SK-N-SH (cell line): ENCODE measurements around the gene HSD3B7. TPM values are rescaled to one million over a fixed set of nuclear protein-coding genes. Genes with fewer than 3 reads are reported as not detected.

ENCODE experiments used
- CTCF ChIA-PET: fragments of 300-600, 350-600 bp; formaldehyde crosslinking; extraction: SDS; loops from one replicate; lab custom pipeline; 2021; lab: Yijun Ruan, JAX
- POLR2A ChIA-PET: fragments of 350-600 bp; sonication (Branson Sonifier 250); formaldehyde crosslinking; extraction: SDS; loops from one replicate; lab custom pipeline; 2020; ENCODE audit warnings: antibody characterized with exemption, inconsistent platforms; lab: Yijun Ruan, JAX
- DNase-seq: peaks from one replicate; pipeline ENCODE4 v3.0.0; 2012
- H2AFZ ChIP-seq: fragments of 200-600 bp; sonication (generic); 2 replicates; pipeline ENCODE4 v1.8.1; 2016; ENCODE audit warnings: antibody characterized with exemption, mild to moderate bottlenecking, low read depth
- H3F3A ChIP-seq: fragments of 200-600 bp; sonication (generic); replicated peaks from 2 replicates; pipeline ENCODE3; 2016; ENCODE audit warnings: antibody characterized with exemption, mild to moderate bottlenecking; ENCODE audit not compliant: insufficient read depth
- H3K27ac ChIP-seq, 2 experiments: fragments of 200-500 bp in 1 of 2; fragments of 200-600 bp in 1 of 2; sonication (Bioruptor generic) in 1 of 2; sonication (generic), shearing (Covaris generic) in 1 of 2; 2 replicates each; pipeline versions ENCODE4 v1.5.1 to v1.6.1; 2014 to 2016; ENCODE audit warnings: low read depth in 2 of 2, inconsistent platforms in 1 of 2, low read length in 1 of 2, mild to moderate bottlenecking in 1 of 2, mixed read lengths in 1 of 2
- H3K27me3 ChIP-seq: fragments of 200-600 bp; sonication (generic), shearing (Covaris generic); 2 replicates; pipeline ENCODE4 v1.6.1; 2016; ENCODE audit warnings: mixed run types; ENCODE audit not compliant: insufficient read depth
- H3K36me3 ChIP-seq, 2 experiments: fragments of 200-500 bp in 1 of 2; fragments of 200-600 bp in 1 of 2; sonication (Bioruptor generic) in 1 of 2; sonication (generic) in 1 of 2; replicated peaks in 1 of 2; 2 replicates each; pipeline versions ENCODE3 to v1.5.1; 2014 to 2016; ENCODE audit warnings: low read length in 1 of 2, mild to moderate bottlenecking in 1 of 2; ENCODE audit not compliant: insufficient read depth in 2 of 2, control insufficient read depth in 1 of 2
- H3K4me1 ChIP-seq, 2 experiments: fragments of 200-500 bp in 1 of 2; fragments of 200-600 bp in 1 of 2; sonication (Bioruptor generic) in 1 of 2; sonication (generic), shearing (Covaris generic) in 1 of 2; 2 replicates each; pipeline versions ENCODE4 v1.5.1 to v1.6.1; 2014 to 2016; ENCODE audit warnings: low read depth in 1 of 2, low read length in 1 of 2, mixed run types in 1 of 2; ENCODE audit not compliant: insufficient read depth in 2 of 2, control insufficient read depth in 1 of 2
- H3K4me2 ChIP-seq: fragments of 200-600 bp; sonication (generic), shearing (Covaris generic); 2 replicates; pipeline ENCODE4 v1.6.1; 2017; ENCODE audit warnings: mixed run types
- H3K4me3 ChIP-seq, 2 experiments: fragments of 200-500 bp in 1 of 2; fragments of 200-600 bp in 1 of 2; sonication (Bioruptor generic) in 1 of 2; sonication (generic), shearing (Covaris generic) in 1 of 2; 2 replicates each; pipeline versions ENCODE4 v1.5.1 to v1.8.1; 2014 to 2016; ENCODE audit warnings: low read depth in 2 of 2, inconsistent platforms in 1 of 2, low read length in 1 of 2, mild to moderate bottlenecking in 1 of 2, mixed read lengths in 1 of 2, moderate library complexity in 1 of 2
- H3K79me2 ChIP-seq: fragments of 200-600 bp; sonication (generic); 2 replicates; pipeline ENCODE4 v1.8.1; 2017; ENCODE audit warnings: mild to moderate bottlenecking; ENCODE audit not compliant: insufficient read depth
- H3K9ac ChIP-seq: fragments of 200-600 bp; sonication (generic); 2 replicates; pipeline ENCODE4 v1.6.1; 2017; ENCODE audit warnings: mixed run types
- H3K9me2 ChIP-seq: fragments of 200-600 bp; sonication (generic); 2 replicates; pipeline ENCODE4 v1.6.1; 2017; ENCODE audit warnings: mixed run types
- H3K9me3 ChIP-seq: fragments of 200-600 bp; sonication (generic); 2 replicates; pipeline ENCODE4 v1.6.1; 2017; ENCODE audit warnings: mixed run types, mild to moderate bottlenecking, moderate library complexity
- H4K20me1 ChIP-seq: fragments of 200-600 bp; sonication (generic); 2 replicates; pipeline ENCODE4 v1.6.1; 2017; ENCODE audit warnings: mild to moderate bottlenecking, mixed run types; ENCODE audit not compliant: insufficient read depth
- ELF1 ChIP-seq: IDR thresholded peaks from 2 replicates; pipeline ENCODE4 v1.4.0; 2012
- FOXM1 ChIP-seq: IDR thresholded peaks from 2 replicates; pipeline ENCODE4 v1.4.0; 2012; ENCODE audit warnings: low read depth, mild to moderate bottlenecking
- GABPA ChIP-seq: IDR thresholded peaks from 2 replicates; pipeline ENCODE4 v1.4.0; 2012; ENCODE audit warnings: low read depth, mild to moderate bottlenecking
- IRF3 ChIP-seq: fragments of 150-350 bp; IDR thresholded peaks from 2 replicates; pipeline ENCODE4 v1.6.1; 2016; ENCODE audit warnings: mild to moderate bottlenecking, low read depth, low read length
- JUND ChIP-seq: IDR thresholded peaks from 2 replicates; pipeline ENCODE4 v1.4.0; 2012
- MAX ChIP-seq: IDR thresholded peaks from 2 replicates; pipeline ENCODE4 v1.4.0; 2012; ENCODE audit warnings: low read depth
- RAD21 ChIP-seq: IDR thresholded peaks from 2 replicates; pipeline ENCODE4 v1.6.1; 2012; ENCODE audit warnings: mild to moderate bottlenecking, low read length
- RCOR1 ChIP-seq: fragments of 150-350 bp; IDR thresholded peaks from 2 replicates; pipeline ENCODE4 v1.6.1; 2017; ENCODE audit warnings: antibody characterized with exemption, low read length
- REST ChIP-seq: IDR thresholded peaks from 2 replicates; pipeline ENCODE4 v1.6.1; 2012; ENCODE audit warnings: mild to moderate bottlenecking, low read depth, low read length, moderate library complexity
- RFX5 ChIP-seq: IDR thresholded peaks from 2 replicates; pipeline ENCODE4 v1.6.1; 2012; ENCODE audit warnings: mild to moderate bottlenecking, improper control_type of control experiment, low read length
- RXRA ChIP-seq: IDR thresholded peaks from 2 replicates; pipeline ENCODE4 v1.4.0; 2012; ENCODE audit warnings: low read depth, mild to moderate bottlenecking, borderline replicate concordance
- SIN3A ChIP-seq: IDR thresholded peaks from 2 replicates; pipeline ENCODE4 v1.6.1; 2012; ENCODE audit warnings: low read depth, mild to moderate bottlenecking, low read length, moderate library complexity, borderline replicate concordance
- SMC3 ChIP-seq: IDR thresholded peaks from 2 replicates; pipeline ENCODE4 v1.6.1; 2012; ENCODE audit warnings: low read depth, low read length, improper control_type of control experiment
- TAF1 ChIP-seq: IDR thresholded peaks from 2 replicates; pipeline ENCODE4 v1.6.1; 2012; ENCODE audit warnings: low read depth, mild to moderate bottlenecking, low read length, moderate library complexity, borderline replicate concordance
- TCF12 ChIP-seq: IDR thresholded peaks from 2 replicates; pipeline ENCODE4 v1.4.0; 2012
- TEAD4 ChIP-seq: IDR thresholded peaks from 2 replicates; pipeline ENCODE4 v1.4.0; 2012; ENCODE audit warnings: mild to moderate bottlenecking, borderline replicate concordance; ENCODE audit not compliant: insufficient read depth
- YY1 ChIP-seq: IDR thresholded peaks from 2 replicates; pipeline ENCODE4 v1.4.0; 2012; ENCODE audit warnings: low read depth, mild to moderate bottlenecking
- WGBS: methylation state at CpG from one replicate; pipeline ENCODE4 v1.1.6; 2017; ENCODE audit warnings: low lambda C conversion rate; 5-methylcytosine and 5-hydroxymethylcytosine counted together
- polyA plus RNA-seq, 3 experiments: library from polyadenylated mRNA; depleted of rRNA; stranded (reverse); fragments of >200 nt; gene quantifications; 2 replicates each; pipeline ENCODE4 v1.2.3, GENCODE V29; 2012
- TF ChIP-seq, protein P1 (sequence below): fragments of 150-350 bp; IDR thresholded peaks from 2 replicates; pipeline ENCODE4 v1.6.1; 2017; ENCODE audit warnings: antibody characterized with exemption, low read length, low read depth, borderline replicate concordance
- TF ChIP-seq, protein P2 (sequence below): fragments of 200-600 bp; sonication (generic); IDR thresholded peaks from 2 replicates; pipeline ENCODE4 v1.6.1; 2017; ENCODE audit warnings: antibody characterized with exemption, mild to moderate bottlenecking, moderate library complexity
- TF ChIP-seq, protein P3 (sequence below): IDR thresholded peaks from 2 replicates; pipeline ENCODE4 v1.4.0; 2012; ENCODE audit warnings: low read depth, borderline replicate concordance
- TF ChIP-seq, protein P4 (sequence below): IDR thresholded peaks from 2 replicates; pipeline ENCODE4; 2012

Gene HSD3B7
- polyA plus RNA-seq (2012; rRNA removed), result 12.2 and 12.9 TPM in 2 replicates
- polyA plus RNA-seq (2012; cell fraction: cytosol; rRNA removed), result 5.6 and 9.0 TPM in 2 replicates
- polyA plus RNA-seq (2012; cell fraction: nucleus; rRNA removed), result 19.5 and 19.7 TPM in 2 replicates

DNA sequence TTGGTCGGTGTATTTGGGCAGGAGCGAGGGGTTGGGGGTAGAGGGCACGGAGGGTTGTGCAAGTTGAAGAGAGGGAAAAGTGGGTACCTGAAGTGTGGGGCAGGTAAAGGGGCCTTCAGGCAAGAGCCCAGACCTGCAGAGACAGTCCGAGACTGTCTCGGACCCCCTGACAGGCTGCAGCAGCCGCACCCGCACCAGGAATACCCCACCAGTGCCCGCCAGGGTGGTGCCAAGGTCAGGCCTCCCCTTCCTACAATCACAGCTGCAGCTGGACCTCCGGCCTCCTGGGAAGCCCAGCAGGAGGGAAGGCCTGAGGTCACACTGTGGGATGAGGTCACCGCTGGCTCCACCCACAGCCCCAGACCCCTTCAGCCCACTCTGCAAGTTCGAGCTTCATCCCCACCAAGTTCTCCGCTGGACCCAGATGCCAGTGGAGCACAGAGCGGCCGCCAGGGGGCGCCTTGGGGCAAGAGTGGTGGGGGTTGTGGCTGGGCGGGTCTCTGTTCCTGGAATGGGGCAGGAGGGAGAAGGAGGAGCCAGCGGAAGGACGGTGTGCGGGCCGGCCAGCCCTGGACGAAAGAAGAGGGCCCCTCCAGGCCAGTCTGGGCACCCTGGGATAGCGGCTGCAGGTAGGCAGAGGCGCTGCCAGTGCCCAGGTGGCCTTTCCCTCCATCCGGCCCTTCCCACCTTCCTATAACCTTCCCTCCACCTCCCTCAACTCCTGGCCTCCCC, at the start of gene HSD3B7:
Gene HSD3B7 (plus strand): TSS at position 539 of the 732 bp plus-strand sequence. CDS start 452 bp downstream, outside the sequence.
- H3K27me3 ChIP-seq, result no peaks in the 10 kb centered on the region
- H3K4me1 ChIP-seq, result peaks cover 5 to 8% of the 10 kb centered on the region in 2 experiments; a peak in 2 of 4 replicates
- no peak within 1 kb of the TSS for H2AFZ ChIP-seq
- whole genome bisulfite sequencing, result 49% methylated on average over 18 of the region's 24 CpGs
- peaks cover 0 to 20% of the 10 kb centered on the region in 2 experiments for H3K36me3 ChIP-seq
- H3K9ac ChIP-seq, result peak within 1 kb of the TSS; percentile 27; the same call in 1 of the 2 replicates
- H3F3A ChIP-seq, result peaks cover 5% of the 10 kb centered on the region
- H3K4me2 ChIP-seq, result peak within 1 kb of the TSS; percentile 80
- H4K20me1 ChIP-seq, result no peaks in the 10 kb centered on the region
- H3K9me2 ChIP-seq, result no peaks in the 10 kb centered on the region
- H3K9me3 ChIP-seq, result no peaks in the 10 kb centered on the region
- CTCF ChIA-PET, result interaction anchor here (0.5 to 5.3 kb wide), 59 partner anchors 9 to 885 kb away, joined by 3 to 38 read pairs (median 4); partner anchors contain the start of genes FUS, STX4, ZNF646 and ZNF668
- H3K4me3 ChIP-seq, result peak within 1 kb of the TSS; percentile 31 to 52; a peak in 3 of 4 replicates
- POLR2A ChIA-PET, result interaction anchor here (0.6 to 1.5 kb wide), 4 partner anchors 14 to 195 kb away, joined by 3 to 7 read pairs (median 4); partner anchors contain the start of genes FUS, ZNF646 and ZNF668
- DNase-seq, result peak; percentile 98
- peak within 1 kb of the TSS; percentile 19 to 58; a peak in 1 of 4 replicates for H3K27ac ChIP-seq
- no peaks in the 10 kb centered on the region for H3K79me2 ChIP-seq
- TF ChIP-seq, protein P1, sequence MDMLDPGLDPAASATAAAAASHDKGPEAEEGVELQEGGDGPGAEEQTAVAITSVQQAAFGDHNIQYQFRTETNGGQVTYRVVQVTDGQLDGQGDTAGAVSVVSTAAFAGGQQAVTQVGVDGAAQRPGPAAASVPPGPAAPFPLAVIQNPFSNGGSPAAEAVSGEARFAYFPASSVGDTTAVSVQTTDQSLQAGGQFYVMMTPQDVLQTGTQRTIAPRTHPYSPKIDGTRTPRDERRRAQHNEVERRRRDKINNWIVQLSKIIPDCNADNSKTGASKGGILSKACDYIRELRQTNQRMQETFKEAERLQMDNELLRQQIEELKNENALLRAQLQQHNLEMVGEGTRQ, result no peak
- TF ChIP-seq SMC3, result peak; percentile 95
- TF ChIP-seq FOXM1, result no peak
- TF ChIP-seq, protein P2, sequence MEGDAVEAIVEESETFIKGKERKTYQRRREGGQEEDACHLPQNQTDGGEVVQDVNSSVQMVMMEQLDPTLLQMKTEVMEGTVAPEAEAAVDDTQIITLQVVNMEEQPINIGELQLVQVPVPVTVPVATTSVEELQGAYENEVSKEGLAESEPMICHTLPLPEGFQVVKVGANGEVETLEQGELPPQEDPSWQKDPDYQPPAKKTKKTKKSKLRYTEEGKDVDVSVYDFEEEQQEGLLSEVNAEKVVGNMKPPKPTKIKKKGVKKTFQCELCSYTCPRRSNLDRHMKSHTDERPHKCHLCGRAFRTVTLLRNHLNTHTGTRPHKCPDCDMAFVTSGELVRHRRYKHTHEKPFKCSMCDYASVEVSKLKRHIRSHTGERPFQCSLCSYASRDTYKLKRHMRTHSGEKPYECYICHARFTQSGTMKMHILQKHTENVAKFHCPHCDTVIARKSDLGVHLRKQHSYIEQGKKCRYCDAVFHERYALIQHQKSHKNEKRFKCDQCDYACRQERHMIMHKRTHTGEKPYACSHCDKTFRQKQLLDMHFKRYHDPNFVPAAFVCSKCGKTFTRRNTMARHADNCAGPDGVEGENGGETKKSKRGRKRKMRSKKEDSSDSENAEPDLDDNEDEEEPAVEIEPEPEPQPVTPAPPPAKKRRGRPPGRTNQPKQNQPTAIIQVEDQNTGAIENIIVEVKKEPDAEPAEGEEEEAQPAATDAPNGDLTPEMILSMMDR, result peak; percentile 86
- TF ChIP-seq TEAD4, result no peak
- TF ChIP-seq TCF12, result no peak
- peak; percentile 81 for TF ChIP-seq RAD21
- no peak for TF ChIP-seq RCOR1
- TF ChIP-seq, protein P3, sequence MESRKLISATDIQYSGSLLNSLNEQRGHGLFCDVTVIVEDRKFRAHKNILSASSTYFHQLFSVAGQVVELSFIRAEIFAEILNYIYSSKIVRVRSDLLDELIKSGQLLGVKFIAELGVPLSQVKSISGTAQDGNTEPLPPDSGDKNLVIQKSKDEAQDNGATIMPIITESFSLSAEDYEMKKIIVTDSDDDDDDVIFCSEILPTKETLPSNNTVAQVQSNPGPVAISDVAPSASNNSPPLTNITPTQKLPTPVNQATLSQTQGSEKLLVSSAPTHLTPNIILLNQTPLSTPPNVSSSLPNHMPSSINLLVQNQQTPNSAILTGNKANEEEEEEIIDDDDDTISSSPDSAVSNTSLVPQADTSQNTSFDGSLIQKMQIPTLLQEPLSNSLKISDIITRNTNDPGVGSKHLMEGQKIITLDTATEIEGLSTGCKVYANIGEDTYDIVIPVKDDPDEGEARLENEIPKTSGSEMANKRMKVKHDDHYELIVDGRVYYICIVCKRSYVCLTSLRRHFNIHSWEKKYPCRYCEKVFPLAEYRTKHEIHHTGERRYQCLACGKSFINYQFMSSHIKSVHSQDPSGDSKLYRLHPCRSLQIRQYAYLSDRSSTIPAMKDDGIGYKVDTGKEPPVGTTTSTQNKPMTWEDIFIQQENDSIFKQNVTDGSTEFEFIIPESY, result no peak
- TF ChIP-seq IRF3, result no peak
- peak; percentile 91; the same call in 1 of the 2 replicates for TF ChIP-seq SIN3A
- TF ChIP-seq JUND, result no peak; the same call in 1 of the 2 replicates
- no peak for TF ChIP-seq MAX
- no peak for TF ChIP-seq YY1
- no peak for TF ChIP-seq GABPA
- no peak for TF ChIP-seq TAF1
- no peak for TF ChIP-seq RXRA
- TF ChIP-seq, protein P4, sequence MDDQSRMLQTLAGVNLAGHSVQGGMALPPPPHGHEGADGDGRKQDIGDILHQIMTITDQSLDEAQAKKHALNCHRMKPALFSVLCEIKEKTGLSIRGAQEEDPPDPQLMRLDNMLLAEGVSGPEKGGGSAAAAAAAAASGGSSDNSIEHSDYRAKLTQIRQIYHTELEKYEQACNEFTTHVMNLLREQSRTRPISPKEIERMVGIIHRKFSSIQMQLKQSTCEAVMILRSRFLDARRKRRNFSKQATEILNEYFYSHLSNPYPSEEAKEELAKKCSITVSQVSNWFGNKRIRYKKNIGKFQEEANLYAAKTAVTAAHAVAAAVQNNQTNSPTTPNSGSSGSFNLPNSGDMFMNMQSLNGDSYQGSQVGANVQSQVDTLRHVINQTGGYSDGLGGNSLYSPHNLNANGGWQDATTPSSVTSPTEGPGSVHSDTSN, result no peak
- peak; percentile 34; the same call in 1 of the 2 replicates for TF ChIP-seq ELF1
- TF ChIP-seq REST, result peak; percentile 34; the same call in 1 of the 2 replicates
- no peak for TF ChIP-seq RFX5
